GM21390 (cell line): ENCODE data around the gene RBBP8.
"Not testable (repeated sequence)": the region's sequence is repeated elsewhere in the genome, so short reads cannot be mapped to it uniquely, and the experiment has no call there.

Experiments
- ATAC-seq: cut with Tn5 transposase; IDR thresholded peaks from one replicate; pipeline ENCODE4 v1.9.1; 2021; ENCODE audit not compliant: unreplicated experiment

The RBBP8 gene

DNA sequence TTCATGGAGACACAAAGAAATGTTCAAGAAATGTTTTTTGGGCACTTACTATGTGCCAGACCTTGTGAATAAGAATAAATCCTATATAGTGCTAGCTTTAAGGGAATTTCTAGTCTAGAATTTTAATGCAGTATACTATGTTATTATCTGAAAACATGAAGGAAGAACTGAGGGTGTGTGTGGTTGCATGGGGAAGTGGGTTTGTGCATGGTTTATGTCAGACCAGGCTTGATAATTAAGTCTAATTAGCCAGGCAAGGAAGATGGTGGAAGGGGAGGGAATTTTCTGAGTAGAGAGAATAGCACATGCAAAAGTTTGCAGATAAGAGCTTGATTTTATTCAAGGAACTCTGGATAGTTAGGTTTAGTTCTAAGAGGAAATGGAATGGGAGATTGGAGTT is 6.5 kb downstream of the RBBP8 start:
- no peak for ATAC-seq

DNA sequence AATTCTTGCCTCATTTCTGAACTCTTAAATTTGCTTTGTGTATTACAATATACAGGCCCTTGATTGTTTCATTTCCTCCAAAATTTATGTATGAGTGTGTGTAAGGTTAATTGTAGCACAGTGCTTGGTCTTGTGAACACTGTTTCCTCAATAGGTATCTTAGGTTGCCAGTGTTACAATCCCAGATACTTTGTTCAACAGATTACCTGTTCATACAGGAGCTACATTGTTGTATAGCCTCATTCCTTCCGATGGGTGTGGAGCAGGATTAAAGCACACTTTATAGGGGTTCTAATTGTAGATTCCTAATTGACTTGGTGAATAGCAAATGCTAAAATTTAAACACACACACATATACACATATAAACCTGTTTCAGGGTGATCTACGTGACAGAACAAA is 10.7 kb downstream of the RBBP8 start:
- no peak for ATAC-seq

GRCh38 chr18:22946217-22946616 is 13.1 kb downstream of the RBBP8 start:
- ATAC-seq, result no peak

GRCh38 chr18:22946846-22947245 is 13.7 kb downstream of the RBBP8 start:
- ATAC-seq, result no peak

DNA sequence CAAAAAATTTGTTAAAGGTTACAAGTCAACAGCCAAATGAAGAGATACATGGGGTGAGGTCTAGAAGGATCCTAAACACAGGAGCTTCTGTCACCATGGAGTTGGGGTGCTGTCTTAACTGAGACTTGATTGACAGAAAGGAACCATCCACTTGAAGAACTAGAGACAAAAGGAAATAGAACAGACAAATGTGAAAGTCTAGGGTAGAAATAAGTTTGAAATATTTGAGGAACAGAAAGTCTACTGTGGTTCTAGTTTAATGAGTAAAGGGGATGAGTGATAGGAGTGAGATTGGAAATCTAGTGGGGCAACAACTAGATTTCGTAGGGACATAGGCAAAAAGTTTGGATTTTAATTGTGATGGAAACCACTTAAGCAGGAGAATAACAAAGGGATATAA is 18.7 kb downstream of the RBBP8 start:
- ATAC-seq, result no peak

DNA sequence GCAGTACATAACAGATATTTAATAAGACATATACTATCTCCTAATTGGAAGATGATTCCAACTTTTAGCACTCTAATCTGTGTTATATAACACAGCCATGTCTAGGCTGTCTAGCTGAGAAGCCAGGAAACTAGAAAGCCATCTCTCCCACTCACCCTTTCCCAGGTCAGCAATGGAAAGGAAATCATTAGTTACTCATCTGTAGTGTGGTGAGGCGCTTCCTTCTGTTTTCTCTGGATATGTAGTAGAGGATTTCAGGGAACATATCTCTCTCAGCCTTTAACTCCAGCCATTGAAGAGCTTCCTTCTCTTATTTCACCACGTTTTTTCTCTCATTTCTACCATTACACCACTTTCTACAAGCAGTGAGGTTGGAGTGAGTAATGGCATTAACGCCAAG is 19.4 kb downstream of the RBBP8 start:
- no peak for ATAC-seq

DNA sequence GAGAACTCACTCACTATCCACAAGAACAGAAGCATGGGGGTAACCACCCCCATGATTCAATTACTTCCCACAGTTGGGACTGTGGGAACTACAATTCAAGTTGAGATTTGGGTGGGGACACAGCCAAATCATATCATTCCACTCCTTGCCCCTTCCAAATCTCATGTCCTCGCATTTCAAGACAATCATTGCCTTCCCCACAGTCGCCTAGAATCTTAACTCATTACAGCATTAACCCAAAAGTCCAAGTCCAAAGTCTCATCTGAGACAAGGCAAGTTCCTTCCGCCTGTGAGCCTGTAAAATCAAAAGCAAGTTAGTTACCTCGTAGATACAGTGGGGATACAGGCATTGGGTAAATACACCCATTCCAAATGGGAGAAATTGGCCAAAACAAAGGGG is 20.9 kb downstream of the RBBP8 start:
- ATAC-seq, result not testable (repeated sequence)

DNA sequence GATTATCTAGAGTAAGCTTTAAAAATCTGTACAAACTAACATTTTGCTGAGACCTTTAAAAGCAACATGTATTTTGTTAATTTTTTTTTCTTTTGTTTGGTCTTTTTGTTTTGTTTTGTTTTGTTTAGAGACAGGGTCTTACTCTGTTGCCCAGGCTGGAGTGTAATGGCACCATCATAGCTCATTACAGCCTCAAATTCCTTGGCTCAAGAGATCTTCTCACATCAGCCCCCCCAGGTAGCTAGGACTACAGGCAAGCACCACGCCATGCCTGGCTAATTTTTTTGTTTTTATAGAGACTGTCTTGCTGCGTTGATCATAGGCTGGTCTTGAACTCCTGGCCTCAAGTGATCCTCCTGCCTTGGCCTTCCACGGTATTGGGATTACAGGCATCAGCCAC is 23.1 kb downstream of the RBBP8 start:
- ATAC-seq, result no peak

GRCh38 chr18:22961156-22961555 is 28.0 kb downstream of the RBBP8 start:
- no peak for ATAC-seq

DNA sequence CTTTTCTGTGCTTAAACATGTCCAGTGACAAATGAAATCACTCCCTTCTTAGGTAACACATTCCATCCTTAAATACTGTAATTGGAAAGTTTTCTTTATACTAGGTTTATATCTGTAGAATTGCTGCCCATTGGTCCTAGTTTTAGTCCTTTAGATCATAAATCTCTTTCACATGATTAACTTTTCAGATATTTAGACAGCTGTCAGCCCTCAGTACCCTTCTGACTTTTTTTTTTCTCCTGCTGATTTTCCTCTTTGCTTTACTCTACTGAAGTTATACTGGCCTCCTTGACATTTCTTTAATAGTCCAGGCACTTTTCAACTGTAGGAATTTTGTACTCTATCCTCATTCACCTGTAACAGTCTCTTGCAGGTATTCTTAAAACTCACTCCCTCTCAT is 28.9 kb downstream of the RBBP8 start:
- no peak for ATAC-seq

GRCh38 chr18:22964116-22964515 is 31.0 kb downstream of the RBBP8 start:
- ATAC-seq, result no peak

- no peak for ATAC-seq
Observed at GRCh38 chr18:22964722-22965121, 31.6 kb downstream of the RBBP8 start.

GRCh38 chr18:22971038-22971437 is 37.9 kb downstream of the RBBP8 start:
- no peak for ATAC-seq

DNA sequence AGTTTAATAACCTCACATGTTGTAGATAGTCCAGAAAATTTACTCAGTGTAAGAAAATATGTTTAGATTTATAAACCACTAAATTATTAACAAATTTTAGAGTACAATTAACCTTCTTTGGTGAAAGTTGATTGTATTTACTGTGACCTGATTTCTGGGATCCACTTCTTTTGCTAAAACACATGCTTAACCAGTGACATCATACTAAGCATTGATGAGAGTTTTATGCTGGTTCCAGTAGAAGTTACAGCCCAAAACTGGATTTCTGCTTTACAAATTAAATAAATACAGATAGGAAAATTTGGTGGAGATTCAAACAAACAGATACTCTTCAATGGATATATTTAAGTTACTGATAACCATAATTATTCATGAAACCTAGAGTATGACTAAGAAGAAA is 40.9 kb downstream of the RBBP8 start:
- no peak for ATAC-seq

DNA sequence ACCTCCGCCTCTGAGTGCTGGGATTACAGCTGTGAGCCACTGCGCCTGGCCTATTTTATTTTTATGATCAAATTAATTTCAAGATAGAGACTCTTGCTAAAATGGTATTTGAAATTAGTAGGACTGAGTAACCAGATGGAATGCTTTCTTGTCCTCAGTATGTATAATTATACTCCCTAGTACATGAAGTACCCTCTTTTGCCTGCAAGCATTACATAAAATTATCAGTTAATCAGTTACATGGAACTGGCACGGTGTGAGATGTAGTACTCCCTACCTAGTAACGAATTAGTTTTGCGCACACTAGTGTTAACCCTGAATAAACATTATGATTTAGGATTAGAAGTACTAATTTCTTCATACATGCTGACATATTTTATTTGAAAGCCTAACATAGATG is 41.6 kb downstream of the RBBP8 start:
- ATAC-seq, result no peak

- no peak for ATAC-seq
Observed at GRCh38 chr18:22975508-22975907, 42.4 kb downstream of the RBBP8 start.

DNA sequence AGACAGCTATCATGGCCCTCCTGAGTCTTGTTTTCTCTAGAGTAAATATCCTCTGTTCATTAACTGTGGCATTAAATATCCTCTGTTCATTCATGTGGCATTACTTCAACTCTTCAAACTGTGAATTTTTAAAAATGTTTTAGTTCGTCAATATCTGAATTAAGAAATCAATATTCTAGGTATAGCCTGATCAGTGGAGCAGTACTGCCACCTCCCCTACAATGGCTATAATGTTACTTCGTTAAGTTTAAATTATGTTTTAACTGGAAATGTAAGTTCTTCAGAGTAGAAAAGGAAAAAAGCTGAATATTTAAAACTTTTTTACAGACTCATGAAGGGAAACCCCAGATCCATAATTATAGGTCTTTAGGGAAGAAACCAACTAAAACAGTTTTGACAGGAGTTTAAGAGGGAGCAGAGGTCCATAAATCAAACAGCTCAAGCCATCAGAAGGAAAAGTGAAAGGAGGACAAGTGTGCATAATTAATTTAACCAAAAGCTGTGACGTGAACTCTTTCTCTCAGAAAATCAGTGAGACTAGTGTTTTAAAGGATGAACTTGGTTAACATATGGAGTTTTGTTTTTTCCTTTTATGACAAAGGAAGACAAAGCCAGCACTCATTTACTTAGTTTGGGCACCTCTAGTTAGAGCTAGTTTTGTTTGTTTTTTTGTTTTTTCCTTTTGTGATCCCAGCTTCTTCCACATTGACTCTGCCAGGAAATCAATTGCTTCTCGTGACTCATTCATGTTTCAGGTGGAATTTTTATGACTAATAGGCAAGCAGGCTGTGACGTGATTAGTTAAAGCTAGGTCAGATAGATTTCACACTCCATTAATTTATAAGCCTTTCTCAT is 44.9 kb downstream of the RBBP8 start:
- ATAC-seq, result no peak

DNA sequence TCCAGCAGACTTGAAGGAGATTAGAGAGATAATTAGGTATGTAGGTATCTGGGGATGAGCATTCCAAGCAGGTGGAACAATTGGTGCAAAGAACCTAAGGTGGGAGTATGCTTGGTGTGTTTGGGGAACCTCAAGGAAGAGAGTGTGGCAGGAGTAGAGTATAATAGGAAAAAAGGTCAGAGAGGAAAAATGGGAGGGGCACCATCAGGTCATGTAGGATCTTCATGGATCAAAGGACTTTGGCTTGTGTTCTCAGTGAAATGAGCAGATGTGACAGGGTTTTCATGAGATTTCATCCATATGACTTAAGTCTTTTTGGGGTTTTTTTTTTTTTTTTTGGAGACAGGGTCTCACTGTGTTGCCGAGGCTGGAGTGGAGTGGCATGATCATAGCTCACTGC is 47.3 kb downstream of the RBBP8 start:
- ATAC-seq, result no peak

- no peak for ATAC-seq
Observed at GRCh38 chr18:22981274-22982133, 48.4 kb downstream of the RBBP8 start.

- ATAC-seq, result no peak
Observed at GRCh38 chr18:22983175-22983574, 50.0 kb downstream of the RBBP8 start.

DNA sequence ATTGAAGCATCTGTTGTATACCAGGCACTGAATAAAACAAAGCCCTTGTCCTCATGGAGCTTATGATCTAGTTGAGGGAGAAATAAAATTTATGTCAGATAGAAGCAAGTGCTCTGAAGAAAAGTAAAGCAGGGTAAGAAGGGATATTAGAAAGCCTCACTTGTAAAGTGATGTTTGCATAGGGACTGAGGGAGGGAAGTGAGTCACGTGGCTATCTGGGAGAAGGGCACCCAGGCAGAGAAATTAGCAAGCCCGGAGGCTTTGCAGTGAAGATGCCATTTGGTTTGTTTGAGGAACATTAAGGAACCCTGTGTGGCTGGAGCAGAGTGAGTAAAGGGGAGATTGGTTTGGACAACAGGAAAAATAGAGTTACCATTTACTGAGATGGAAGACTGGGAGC is 52.1 kb downstream of the RBBP8 start:
- ATAC-seq, result no peak

- ATAC-seq, result peak; percentile 23
Observed at GRCh38 chr18:22987547-22988189, 54.5 kb downstream of the RBBP8 start.
